ENCODE data around the gene SURF1. TPM values are rescaled to one million over a fixed set of nuclear protein-coding genes. Genes with fewer than 3 reads are reported as not detected.

SURF1 gene
- polyA plus RNA-seq, 1 donor = 32.5 TPM

DNA sequence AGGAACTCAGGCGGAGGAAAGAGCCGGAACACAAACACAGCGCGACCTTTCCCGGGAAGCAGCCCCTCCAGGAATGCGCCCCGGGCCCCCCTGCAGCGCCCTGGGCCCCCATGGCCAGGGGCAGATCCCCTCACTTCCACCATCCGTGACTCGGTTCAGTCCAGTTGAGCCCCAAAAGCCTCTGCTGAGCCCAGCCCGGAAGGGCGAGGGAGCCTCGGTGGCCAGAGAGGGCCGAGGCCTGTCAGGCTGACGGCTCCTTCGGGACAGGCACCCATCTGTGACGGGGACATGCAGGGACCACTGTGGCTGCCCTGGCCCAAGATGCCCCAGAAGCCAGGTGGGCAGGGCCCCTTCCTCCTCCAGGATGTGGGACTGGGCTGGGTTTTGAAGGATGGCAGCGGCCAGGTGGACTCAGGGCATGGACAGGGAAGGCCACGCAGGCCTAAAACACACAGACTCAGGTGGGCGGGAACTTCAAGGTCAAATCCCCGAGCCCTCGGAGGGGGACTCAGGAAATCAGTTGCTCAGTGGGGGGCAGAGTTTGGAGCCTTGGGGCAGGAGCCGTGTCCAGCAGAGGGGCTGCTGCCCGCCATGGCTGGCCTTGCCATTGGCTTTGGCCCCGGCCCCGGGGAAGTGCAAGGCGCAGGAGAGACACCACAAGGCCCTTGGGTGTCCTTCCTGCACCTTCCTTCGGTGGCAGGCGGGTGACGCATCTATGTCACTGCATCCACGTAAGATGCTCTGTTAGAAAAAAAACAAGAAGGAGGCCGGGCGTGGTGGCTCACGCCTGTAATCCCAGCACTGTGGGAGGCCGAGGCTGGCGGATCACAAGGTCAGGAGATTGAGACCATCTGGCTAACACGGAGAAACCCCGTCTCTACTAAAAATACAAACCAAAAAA is 51.6 kb downstream of the SURF1 start:
- no peak for DNase-seq
- Histone ChIP-seq H3K4me1 (ENCODE audit: control insufficient read depth, insufficient read depth, low read length) (no peaks in the 10 kb centered on the region), H3K36me3 (ENCODE audit: control insufficient read depth, insufficient read depth, low read length) (no peaks in the 10 kb centered on the region), H3K9me3 (ENCODE audit: control insufficient read depth, low read depth, low read length) (no peaks in the 10 kb centered on the region), H3K27ac (ENCODE audit: low read length) (no peak overlapping the region), H3K4me3 (ENCODE audit: low read length) (no peak overlapping the region), H3K27me3 (ENCODE audit: control insufficient read depth, insufficient read depth, low read length) (no peaks in the 10 kb centered on the region)
- WGBS (ENCODE audit: insufficient coverage, low lambda C conversion rate) = no CpG with 5 or more reads among the region's 38 CpGs

DNA sequence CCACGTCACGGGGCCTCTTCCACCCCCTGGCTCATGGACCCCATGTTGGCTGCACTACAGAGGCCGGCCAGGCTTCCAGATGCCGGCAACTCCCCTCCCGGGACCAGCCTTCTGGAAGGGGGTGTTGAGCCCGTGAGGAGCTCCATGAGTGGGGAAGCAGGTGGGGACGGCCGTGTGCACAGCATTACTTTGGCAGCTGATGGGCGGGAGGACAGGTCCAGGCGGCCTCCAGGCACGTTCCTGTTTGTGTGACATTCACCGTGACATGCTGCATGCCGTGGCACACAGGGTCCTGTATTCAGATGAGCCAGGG is 52.2 kb downstream of the SURF1 start:
- no peaks in the 10 kb centered on the region for H3K36me3 ChIP-seq (ENCODE audit: control insufficient read depth, insufficient read depth, low read length)
- no peaks in the 10 kb centered on the region for H3K4me1 ChIP-seq (ENCODE audit: control insufficient read depth, insufficient read depth, low read length)
- H3K9me3 ChIP-seq (ENCODE audit: control insufficient read depth, low read depth, low read length) = no peaks in the 10 kb centered on the region
- no peak for DNase-seq
- WGBS (ENCODE audit: insufficient coverage, low lambda C conversion rate) = no CpG with 5 or more reads among the region's 13 CpGs
- no peaks in the 10 kb centered on the region for H3K27me3 ChIP-seq (ENCODE audit: control insufficient read depth, insufficient read depth, low read length)
- H3K27ac ChIP-seq (ENCODE audit: low read length) = no peak overlapping the region
- no peak overlapping the region for H3K4me3 ChIP-seq (ENCODE audit: low read length)

DNA sequence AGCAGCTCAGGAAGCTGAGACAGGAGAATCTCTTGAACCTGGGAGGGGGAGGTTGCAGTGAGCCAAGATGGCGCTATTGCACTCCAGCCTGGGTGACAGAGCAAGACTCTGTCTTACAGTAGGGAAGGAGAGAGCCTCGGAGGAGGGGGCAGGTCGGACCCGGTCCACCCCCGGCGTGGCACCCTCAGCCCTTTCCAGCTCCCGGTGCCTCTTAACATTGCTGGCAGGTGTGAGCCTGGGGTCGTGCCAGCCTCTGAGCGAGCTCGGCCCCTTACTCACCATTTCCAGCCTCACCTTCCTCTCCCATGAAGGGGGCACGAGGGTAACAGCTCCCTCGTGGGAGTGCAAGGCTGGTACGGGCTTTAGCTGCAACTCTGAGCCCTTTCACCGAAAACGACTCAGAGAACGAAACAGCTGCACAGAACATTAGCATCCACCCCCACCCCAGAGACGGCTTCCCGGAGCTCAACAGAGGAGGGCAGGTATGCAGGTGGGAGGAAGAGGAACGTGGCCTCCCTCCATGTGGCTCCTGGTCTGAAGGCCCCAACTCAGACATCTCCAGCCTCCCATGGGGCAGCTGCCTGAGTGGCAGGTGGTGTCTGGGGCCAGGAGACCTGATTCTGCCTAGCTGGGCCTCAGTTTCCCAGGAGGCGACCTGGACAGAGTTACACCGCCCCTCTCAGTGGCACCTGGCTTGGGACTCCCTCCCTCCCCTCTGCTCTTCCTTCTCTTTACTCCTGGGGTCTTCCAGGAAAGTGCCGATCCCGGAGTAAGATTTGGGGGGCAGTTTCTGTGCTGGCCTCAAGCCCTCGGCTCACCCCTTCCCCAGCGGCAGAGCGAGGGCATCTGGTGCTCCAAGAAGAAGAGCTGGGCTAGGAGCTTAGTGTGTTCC is 52.8 kb downstream of the SURF1 start:
- no peaks in the 10 kb centered on the region for H3K9me3 ChIP-seq (ENCODE audit: control insufficient read depth, low read depth, low read length)
- H3K27ac ChIP-seq (ENCODE audit: low read length) = no peak overlapping the region
- H3K27me3 ChIP-seq (ENCODE audit: control insufficient read depth, insufficient read depth, low read length) = no peaks in the 10 kb centered on the region
- H3K36me3 ChIP-seq (ENCODE audit: control insufficient read depth, insufficient read depth, low read length) = no peaks in the 10 kb centered on the region
- WGBS (ENCODE audit: insufficient coverage, low lambda C conversion rate) = no CpG with 5 or more reads among the region's 26 CpGs
- no peak for DNase-seq
- no peaks in the 10 kb centered on the region for H3K4me1 ChIP-seq (ENCODE audit: control insufficient read depth, insufficient read depth, low read length)
- no peak overlapping the region for H3K4me3 ChIP-seq (ENCODE audit: low read length)

Other genes with a start within 250 kb of the SURF1 start
- gene RALGDS, start 235.2 kb downstream of the SURF1 start, polyA plus RNA-seq = 43.8 TPM
- 8.7 TPM for gene GBGT1, start 192.6 kb downstream of the SURF1 start, polyA plus RNA-seq
- not detected for gene OBP2B, start 147.2 kb downstream of the SURF1 start, polyA plus RNA-seq
- gene ABO, start 81.3 kb downstream of the SURF1 start, polyA plus RNA-seq = 19.6 TPM
- 41.8 TPM for gene SURF6, start 20.3 kb downstream of the SURF1 start, polyA plus RNA-seq
- 20.2 TPM for gene MED22, start 8.4 kb downstream of the SURF1 start, polyA plus RNA-seq
- 2,688 TPM for gene RPL7A, start 8.3 kb downstream of the SURF1 start, polyA plus RNA-seq
- gene SURF2, start 63 bp upstream of the SURF1 start, polyA plus RNA-seq = 16.3 TPM
- gene SURF4, start 19.6 kb upstream of the SURF1 start, polyA plus RNA-seq = 232 TPM
- 2.4 TPM for gene STKLD1, start 19.9 kb upstream of the SURF1 start, polyA plus RNA-seq
- gene REXO4, start 61.5 kb upstream of the SURF1 start, polyA plus RNA-seq = 23.6 TPM
- gene ADAMTS13, start 65.9 kb upstream of the SURF1 start, polyA plus RNA-seq = 10.4 TPM
- gene CACFD1, start 103.5 kb upstream of the SURF1 start, polyA plus RNA-seq = 27.3 TPM
- 1.7 TPM for gene SLC2A6, start 122.6 kb upstream of the SURF1 start, polyA plus RNA-seq
- 0.13 TPM for gene MYMK, start 168.5 kb upstream of the SURF1 start, polyA plus RNA-seq
- gene ADAMTSL2, start 178.2 kb upstream of the SURF1 start, polyA plus RNA-seq = 0.69 TPM

Measured in large intestine (tissue), 3 donors.